ENCODE results near the gene ITGAL.
"Not testable (repeated sequence)": the region's sequence is repeated elsewhere in the genome, so short reads cannot be mapped to it uniquely, and the experiment has no call there.

Gene ITGAL

DNA sequence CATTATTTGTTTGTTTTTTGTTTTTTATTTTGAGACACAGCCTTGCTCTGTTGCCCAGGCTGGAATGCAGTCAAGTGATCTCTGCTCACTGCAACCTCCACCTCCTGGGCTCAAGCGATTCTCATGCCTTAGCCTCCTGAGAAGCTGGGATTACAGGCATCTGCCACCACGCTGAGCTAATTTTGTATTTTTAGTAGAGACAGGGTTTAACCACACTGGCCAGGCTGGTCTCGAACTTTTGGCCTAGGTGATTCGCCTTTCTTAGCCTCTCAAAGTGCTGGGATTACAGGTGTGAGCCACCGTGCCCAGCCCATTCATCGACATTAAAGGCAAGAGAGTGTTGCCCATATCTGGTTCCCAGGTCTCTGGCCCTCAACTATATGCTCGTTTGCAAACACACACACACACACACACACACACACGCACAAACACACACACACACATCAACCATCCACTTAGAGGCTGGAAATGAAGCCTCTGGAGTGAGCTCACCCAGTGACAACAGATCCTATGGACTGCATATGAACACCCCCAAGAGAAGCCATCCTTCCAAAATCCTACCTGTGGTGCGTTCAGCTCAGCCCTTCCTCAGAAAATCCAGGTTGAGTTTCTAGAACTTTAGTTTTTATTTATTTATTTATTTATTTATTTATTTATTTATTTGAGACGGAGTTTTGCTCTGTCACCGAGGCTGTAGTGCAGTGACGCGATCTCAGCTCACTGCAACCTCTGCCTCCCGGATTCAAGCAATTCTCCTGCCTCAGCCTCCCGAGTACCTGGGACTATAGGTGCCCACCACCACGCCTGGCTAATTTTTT, 14.6 kb upstream of the ITGAL start:
- no peak for DNase-seq (ENCODE audit: low read depth in 1 of 2, low spot score in 1 of 2)

DNA sequence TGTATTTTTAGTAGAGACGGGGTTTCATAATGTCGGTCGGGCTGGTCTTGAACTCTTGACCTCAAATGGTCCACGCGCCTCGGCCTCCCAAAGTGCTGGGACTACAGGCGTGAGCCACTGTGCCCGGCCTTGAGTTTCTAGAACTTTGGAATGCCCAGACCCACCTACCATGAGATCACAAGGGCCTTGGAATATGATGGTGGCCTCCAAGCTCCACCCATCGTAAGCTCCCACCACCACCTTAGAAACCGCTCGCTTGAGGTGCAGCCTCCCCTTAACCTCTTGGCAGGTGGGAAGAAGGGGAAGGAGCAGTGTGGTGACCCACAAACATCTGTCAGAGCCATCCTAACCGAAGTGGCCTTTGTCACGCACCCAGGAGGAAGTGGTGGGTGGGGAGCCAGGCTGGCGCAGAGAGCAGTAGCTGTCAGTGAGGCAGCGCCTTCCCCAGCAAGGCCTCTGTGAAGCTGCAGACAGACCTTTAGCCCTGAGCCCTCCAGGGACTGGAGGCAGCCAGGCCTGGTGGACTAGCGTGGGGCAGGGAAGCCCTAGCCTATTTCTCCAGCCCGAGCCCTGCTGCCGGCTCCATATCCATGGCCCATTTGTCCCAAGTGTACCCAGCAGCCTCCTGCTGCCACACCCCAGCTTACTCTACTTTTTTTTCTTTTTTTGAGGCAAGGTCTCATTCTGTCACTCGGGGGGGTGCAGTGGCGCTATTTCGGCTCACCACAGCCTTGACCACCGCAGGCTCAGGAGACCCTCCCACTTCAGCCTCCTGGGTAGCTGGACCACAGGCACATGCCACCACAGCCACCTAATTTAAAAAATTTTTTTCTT, 13.8 kb upstream of the ITGAL start:
- DNase-seq (ENCODE audit: low read depth in 1 of 2, low spot score in 1 of 2) = peak; percentile 46 to 70

DNA sequence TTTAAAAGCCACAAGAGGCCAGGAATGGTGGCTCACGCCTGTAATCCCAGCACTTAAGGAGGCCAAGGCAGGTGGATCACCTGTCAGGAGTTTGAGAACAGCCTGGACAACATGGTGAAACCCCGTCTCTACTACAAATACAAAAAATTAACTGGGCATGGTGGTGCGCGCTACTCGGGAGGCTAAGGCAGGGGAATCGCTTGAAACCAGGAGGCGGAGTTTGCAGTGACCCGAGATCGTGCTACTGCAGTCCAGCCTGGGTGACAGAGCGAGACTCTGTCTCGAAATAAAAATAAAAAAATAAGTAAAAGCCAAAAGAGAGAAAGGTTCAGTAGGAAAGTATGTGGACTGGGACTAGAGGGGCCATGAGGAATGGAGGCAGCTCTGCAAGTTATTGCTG, 13.1 kb upstream of the ITGAL start:
- DNase-seq (ENCODE audit: low read depth in 1 of 2, low spot score in 1 of 2) = no peak

DNA sequence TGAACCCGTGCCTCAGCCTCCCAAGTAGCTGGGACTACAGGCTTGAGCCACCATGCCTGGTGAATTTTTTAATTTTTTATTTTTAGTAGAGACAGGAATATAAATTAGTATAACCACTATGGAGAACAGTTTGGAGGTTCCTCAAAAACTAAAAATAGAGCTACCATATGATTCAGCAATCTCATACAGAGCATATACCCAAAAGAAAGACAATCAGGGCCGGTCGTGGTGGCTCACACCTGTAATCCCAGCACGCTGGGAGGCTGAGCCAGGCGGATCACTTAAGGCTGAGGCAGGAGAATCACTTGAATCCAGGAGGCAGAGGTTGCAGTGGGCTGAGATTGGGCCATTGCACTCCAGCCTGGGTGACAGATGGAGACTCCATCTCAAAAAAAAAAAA, 11.1 kb upstream of the ITGAL start:
- not testable (repeated sequence) for DNase-seq (ENCODE audit: low read depth in 1 of 2, low spot score in 1 of 2)

DNA sequence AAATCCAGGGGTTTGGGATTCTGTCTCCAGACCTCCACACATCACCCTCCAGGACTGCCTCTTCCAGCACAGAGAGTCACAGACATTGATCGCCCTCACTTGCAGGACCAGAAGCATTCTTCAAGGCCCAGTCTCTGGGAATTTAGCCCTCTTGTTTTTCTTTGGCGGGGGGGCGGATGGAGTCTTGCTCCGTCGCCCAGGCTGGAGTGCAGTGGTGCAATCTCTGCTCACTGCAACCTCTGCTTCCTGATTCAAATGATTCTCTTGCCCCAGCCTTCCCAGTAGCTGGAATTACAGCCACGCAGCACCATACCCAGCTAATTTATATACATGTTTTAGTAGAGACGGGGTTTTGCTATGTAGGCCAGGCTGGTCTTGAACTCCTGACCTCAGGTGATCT, 8.5 kb upstream of the ITGAL start:
- DNase-seq (ENCODE audit: low read depth in 1 of 2, low spot score in 1 of 2) = no peak

DNA sequence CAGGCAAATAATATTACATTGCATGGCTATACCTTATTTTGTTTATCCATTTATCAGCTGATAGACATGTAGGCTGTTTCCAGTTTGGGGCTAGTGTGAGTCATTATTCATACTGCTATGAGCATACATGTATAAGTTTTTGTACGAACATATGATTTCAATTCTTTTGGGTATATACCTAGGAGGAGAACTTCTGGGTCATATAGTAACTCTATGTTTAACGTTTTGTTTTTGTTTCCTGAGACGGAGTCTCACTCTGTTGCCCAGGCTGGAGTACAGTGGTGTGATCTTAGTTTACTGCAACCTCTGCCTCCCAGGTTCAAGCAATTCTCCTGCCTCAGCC, 2.4 kb upstream of the ITGAL start:
- no peak for DNase-seq (ENCODE audit: low read depth in 1 of 2, low spot score in 1 of 2)

DNA sequence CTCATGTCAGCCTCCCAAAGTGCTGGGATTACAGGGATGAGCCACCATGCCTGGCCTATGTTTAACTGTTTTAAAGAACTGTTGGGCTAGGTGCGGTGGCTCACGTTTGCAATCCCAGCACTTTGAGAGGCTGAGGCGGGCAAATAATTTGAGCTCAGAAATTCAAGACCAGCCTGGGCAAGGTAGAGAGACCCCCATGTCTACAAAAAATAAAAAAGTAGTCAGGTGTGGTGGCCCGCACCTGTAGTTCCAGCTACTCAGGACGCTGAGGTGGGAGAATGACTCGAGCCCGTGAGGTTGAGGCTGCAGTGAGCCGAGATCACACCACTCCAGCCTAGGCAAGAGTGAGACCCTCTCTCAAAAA, 1.9 kb upstream of the ITGAL start:
- DNase-seq (ENCODE audit: low read depth in 1 of 2, low spot score in 1 of 2) = no peak

DNA sequence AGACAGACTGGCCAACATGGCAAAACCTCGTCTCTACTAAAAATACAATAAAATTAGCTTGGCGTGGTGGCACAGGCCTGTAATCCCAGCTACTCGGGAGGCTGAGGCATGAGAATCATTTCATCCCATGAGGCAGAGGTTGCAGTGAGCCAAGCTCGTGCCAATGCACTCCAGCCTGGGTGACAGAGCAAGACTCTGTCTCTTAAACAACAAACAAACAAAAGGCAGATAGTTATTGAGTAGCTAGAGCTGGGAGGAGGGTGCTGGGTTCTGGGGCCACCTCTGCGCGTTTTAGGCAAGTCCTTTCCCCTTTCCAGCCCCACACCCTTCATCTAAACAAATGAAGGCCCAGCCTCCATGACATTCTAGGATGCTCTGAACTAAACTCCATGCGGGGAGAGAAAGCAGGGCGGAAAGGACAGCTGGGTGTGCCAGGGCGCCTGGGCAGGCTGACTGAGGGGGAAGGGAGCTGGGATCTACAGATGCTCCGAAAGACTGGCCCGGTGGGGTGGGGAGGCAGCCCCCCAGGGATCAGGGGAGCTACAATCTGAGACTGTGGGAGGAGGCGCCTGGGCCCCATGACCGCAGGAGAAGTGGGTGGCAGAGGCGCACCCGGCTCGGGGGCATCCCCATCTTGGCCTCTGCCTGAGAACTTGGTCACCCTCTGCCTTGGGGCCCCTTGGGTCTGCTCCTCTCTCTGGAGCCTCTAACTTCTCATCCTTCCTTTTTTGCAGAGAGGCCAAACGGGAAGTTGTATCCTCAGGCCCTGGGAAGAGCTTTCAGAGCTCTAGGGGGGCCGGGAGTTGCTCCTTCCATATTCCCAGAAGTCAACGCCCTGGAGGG, 910 bp downstream of the ITGAL start:
- peak; percentile 20 to 61 for DNase-seq (ENCODE audit: low read depth in 1 of 2, low spot score in 1 of 2)

DNA sequence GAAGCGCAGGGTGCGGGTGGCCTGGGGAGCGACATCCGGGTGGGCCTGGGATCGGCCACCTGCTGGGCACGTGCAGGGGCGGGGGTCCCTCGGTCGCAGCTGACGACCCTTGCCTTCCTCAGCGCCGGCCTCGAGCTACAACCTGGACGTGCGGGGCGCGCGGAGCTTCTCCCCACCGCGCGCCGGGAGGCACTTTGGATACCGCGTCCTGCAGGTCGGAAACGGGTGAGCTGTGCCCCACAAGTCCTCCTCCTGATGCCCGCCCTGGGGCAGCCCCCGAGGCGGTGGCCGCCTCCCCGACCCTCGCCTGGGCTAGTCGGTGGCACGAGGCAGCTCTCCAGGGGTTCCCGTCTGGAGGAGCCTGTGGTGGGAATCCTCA, 1.5 kb downstream of the ITGAL start:
- DNase-seq (ENCODE audit: low read depth in 1 of 2, low spot score in 1 of 2) = no peak

DNA sequence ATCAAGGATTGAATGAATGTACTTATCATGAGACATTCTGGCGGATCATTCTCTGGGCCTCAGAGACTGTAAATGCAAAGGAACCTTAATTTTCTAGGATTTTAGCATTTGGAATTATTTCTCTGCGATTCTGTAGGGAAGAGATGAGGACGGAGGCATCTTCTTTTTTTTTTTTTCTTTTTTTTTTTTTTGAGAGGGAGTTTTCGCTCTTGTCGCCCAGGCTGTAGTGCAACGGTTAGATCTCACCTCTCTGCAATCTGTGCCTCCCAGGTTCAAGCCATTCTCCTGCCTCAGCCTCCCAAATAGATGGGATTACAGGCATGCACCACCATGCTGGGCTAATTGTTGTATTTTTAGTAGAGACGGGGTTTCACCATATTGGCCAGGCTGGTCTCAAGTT, 2.1 kb downstream of the ITGAL start:
- no peak for DNase-seq (ENCODE audit: low read depth in 1 of 2, low spot score in 1 of 2)

DNA sequence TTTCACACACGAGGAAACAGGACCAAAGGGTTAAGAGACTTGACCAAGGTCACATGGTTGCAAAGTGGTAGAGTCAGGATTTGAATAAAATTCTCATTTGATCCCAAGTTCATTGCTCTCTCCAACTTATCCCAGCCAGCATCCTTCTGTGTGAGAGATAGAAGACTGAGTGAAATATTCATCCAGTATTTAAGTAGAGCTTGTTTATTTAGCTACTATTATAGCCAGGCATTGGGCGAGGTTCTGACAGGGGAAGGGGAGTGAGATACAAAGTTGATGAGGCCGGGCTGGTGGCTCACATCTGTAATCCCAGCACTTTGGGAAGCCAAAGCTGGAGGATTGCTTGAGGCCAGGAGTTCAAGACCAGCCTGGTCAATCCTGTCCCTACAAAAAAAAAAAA, 4.4 kb downstream of the ITGAL start:
- no peak for DNase-seq (ENCODE audit: low read depth in 1 of 2, low spot score in 1 of 2)

DNA sequence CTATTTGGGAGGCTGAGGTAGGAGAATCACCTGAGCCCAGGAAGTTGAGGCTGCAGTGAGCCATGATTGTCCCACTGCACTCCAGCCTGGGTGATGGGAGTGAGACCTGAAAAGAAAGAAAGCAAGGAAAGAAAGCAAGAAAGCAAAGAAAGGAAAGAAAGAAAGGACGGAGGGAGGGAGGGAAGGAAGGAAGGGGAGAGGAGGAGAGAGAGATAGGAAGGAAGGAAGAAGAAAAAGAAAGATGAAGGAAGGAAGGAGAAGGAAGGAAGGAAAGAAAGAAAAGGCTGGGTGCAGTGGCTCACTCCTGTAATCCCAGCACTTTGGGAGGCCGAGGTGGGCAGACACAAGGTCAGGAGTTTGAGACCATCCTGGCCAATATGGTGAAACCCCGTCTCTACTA, 5.2 kb downstream of the ITGAL start:
- not testable (repeated sequence) for DNase-seq (ENCODE audit: low read depth in 1 of 2, low spot score in 1 of 2)

DNA sequence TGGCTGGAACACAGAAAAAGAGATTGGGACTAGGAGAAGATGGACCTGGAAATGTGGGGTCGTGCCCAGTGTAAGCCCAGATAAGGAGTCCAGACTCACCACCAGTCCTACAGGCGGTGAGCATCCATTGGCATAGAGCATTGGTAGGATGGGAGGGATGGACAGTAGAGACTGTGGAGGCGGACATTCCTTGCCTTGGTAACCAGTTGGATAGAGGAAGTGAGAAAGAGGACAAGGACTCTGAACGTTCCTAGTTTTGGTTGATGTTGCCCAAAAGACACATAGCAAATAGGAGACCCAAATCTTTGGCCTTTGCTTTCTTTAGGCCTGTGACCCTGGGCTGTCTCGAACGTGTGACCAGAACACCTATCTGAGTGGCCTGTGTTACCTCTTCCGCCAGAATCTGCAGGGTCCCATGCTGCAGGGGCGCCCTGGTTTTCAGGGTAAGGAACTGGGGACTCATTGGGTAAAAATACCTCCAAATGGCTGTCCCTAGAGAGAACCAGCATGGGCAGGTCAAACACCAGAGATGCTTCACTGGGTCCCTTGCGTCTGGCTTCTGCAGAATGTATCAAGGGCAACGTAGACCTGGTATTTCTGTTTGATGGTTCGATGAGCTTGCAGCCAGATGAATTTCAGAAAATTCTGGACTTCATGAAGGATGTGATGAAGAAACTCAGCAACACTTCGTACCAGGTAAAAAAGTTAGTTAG, 6.4 kb downstream of the ITGAL start:
- no peak for DNase-seq (ENCODE audit: low read depth in 1 of 2, low spot score in 1 of 2)

DNA sequence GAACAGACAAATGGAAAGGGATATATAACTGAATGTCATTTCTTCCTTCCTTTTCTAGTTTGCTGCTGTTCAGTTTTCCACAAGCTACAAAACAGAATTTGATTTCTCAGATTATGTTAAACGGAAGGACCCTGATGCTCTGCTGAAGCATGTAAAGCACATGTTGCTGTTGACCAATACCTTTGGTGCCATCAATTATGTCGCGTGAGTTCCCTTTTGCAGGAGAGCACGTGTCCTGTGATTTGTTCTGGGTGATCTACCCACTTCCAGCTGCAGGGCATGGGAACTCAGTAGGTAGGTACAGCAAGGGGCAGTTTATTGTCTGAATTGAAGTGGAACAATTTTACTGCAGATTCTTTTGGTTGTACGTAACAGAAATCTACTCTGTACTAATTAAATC, 8.8 kb downstream of the ITGAL start:
- no peak for DNase-seq (ENCODE audit: low read depth in 1 of 2, low spot score in 1 of 2)

DNA sequence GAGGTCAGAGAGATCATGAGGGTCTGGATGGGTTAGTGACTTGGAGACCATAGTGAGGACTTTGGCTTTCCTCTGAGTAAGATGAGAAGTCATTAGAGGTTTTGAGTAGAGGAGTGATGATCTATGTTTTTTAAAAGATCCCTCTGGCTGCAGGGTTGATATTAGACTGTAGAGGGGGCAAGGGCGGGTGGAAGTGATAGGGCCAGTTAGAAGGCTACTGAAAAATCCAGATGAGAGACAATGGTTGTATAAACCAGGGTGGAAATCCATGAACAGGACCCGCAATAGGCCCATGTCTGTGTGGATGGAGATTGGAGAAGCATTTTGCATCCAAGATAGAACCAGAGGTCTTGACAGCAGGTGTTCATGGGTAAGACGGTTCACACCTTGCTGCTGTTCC, 9.8 kb downstream of the ITGAL start:
- no peak for DNase-seq (ENCODE audit: low read depth in 1 of 2, low spot score in 1 of 2)

DNA sequence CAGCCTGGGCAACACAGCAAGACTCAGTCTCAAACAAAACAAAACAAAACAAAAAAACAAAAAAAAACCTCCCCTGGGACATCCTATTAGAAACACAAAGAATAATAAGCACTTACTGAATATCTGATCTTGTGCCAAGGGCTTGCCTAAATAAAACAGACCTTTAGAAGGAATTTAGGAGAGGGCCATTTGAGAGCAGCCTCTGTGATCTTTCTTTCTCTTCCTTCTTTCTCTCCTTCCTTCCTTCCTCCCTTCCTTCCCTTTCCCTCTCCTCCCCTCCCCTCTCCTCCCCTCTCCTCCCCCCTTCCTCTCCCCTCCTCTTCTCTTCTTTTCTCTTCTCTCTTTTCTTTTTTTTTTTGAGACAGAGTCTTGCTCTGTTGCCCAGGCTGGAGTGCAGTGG, 12.3 kb downstream of the ITGAL start:
- no peak for DNase-seq (ENCODE audit: low read depth in 1 of 2, low spot score in 1 of 2)

DNA sequence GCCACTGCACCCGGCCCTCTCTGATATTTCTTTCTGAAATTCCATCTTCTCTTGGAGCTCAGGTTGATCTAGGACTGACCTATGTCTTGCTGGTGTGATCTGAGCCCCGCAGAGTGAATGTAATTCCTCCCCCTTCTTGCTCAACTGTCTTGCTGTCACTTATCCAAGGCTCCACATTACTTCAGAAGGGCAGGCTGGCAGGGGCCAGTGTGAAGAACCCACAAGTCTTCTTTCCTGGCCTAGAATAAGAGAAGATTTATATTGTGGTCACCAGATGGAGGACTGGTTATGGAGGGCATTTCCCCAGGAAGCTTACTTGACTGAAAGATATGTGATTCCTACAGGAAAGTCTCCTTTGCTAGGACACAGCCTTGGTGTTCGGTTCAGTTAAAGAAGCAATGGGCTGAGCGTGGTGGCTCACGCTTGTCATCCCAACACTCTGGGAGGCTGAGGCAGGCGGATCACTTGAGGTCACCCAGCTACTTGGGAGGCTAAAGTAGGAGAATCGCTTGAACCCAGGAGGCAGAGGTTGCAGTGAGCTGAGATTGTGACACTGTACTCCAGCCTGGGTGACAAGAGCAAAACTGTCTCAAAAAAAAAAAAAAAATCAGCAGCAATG, 13.4 kb downstream of the ITGAL start:
- DNase-seq (ENCODE audit: low read depth in 1 of 2, low spot score in 1 of 2) = no peak

DNA sequence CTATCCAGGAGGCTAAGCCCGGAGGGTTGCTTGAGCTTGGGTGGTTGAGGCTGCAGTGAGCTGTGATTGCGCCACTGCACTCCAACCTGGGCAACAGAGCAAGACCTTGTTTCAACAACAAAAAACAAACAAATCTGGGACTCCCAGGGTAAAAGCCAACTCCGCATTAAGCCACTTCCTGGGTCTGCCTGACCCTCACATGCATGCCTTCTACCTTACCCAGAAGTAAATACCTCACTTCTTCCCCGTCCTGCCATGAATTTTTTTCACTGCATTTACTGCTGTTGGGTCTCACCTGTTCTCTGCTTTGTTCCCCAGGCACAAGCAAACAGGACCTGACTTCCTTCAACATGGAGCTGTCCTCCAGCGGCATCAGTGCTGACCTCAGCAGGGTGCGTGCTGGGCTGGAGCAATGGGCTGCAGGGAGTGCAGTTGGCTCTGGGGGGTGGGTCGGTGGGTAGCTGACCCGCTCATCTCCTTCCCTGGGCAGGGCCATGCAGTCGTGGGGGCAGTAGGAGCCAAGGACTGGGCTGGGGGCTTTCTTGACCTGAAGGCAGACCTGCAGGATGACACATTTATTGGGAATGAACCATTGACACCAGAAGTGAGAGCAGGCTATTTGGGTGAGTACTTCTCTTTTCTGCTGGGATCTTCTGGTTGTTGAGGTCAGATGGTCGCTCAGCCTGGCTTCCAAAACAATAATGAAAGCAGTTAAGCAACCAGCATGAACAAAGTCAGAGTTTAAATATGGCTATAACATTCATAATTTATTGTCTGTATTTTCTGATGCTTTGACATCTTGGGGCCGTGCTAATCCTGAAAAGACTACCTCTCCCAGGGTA, 16.4 kb downstream of the ITGAL start:
- DNase-seq (ENCODE audit: low read depth in 1 of 2, low spot score in 1 of 2) = no peak

DNA sequence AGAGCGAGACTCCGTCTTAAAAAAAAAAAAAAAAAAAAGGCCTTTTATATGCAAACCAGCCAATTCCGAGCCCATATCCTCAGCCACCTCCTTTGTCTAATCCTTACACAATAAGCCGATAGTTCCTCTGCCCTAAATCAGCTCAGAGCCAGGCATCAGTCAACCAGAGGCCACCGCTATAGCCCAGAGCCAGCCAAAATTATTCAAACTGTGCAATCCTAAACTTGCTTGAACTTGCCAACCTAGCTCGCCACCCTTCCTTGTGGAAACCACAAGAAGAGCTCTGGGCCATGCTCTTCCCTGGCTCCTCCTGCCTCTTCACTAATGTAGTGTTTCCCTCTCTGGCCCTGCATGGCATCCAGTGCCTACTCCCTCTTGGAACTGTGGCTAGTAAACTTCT, 17.7 kb downstream of the ITGAL start:
- DNase-seq (ENCODE audit: low read depth in 1 of 2, low spot score in 1 of 2) = no peak

DNA sequence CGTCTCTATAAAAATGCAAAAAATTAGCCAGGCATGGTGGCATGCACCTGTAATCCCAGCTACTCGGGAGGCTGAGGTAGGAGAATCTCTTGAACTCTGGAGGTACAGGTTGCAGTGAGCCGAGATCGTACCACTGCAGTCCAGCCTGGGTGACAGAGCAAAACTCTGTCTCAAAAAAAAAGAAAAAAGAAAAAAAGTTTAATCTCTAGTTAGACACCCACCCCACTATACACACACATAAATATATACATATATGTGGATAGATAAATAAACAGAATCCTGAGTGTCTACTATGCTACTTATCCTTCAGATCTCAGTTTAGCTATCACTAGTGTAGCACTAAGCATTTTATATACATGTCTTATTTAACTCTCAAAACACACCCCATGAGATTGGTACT, 18.7 kb downstream of the ITGAL start:
- DNase-seq (ENCODE audit: low read depth in 1 of 2, low spot score in 1 of 2) = no peak

Data from stimulated activated CD4-positive, alpha-beta T cell treated with anti-CD3 and anti-CD28 coated beads, Interleukin-15, amount 100 ng/mL, for 1 hour (primary cell).